ENCODE data around the gene SENP8. TPM values are rescaled to one million over a fixed set of nuclear protein-coding genes. Genes with fewer than 3 reads are reported as not detected.

The SENP8 gene
- total RNA-seq, 2 experiments from 2014 or later: 0.69 to 4.6 TPM

DNA sequence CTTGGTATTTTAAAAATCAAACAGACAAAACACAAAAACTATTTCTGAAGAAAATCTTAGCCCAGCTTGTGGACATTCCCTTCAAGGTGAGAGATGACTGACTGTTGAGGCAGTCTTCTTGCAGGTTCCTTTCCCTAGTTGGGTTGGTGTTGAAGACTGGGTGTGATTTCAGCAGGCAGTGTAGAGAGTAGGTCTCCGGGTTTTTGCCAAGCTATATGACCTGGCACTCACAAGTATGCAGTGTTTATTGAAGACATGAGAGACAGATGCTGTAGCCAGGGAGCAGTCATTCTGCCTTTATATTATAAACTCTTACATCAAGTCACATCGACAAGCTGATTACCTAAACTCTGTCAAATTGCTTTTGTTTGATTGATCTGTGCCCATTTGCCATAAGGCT, 17.5 kb downstream of the SENP8 start:
- CTCF ChIA-PET (ENCODE audit: unreplicated experiment): no interaction called here
- BruUV-seq (replicated peaks): no TSS peak
- Histone ChIP-seq H3K27ac (ENCODE audit: low read depth, low read length, poor library complexity, severe bottlenecking) (no peak overlapping the region), H4K20me1 (ENCODE audit: insufficient read depth, low read length) (no peaks in the 10 kb centered on the region), H3K4me1 (ENCODE audit: insufficient read depth, low read length, poor library complexity, severe bottlenecking) (peaks cover 7% of the 10 kb centered on the region), H3K9me3 (ENCODE audit: low read length) (no peaks in the 10 kb centered on the region), H3K4me3 (ENCODE audit: low read depth, low read length, poor library complexity, severe bottlenecking) (no peak overlapping the region), H3K36me3 (ENCODE audit: insufficient read depth, low read length) (no peaks in the 10 kb centered on the region), H3K9me2 (ENCODE audit: insufficient read depth, low read length) (no peaks in the 10 kb centered on the region), H3K79me2 (ENCODE audit: insufficient read depth, low read depth, low read length) (no peaks in the 10 kb centered on the region), H2AFZ (ENCODE audit: low read length) (no peak overlapping the region), H3K4me2 (ENCODE audit: low read length) (no peak overlapping the region)
- no peak for TF ChIP-seq EZH2phosphoT487 (IDR thresholded peaks at IDR 0.05; ENCODE audit: borderline replicate concordance, low read depth, low read length)
- TF ChIP-seq, protein P1, sequence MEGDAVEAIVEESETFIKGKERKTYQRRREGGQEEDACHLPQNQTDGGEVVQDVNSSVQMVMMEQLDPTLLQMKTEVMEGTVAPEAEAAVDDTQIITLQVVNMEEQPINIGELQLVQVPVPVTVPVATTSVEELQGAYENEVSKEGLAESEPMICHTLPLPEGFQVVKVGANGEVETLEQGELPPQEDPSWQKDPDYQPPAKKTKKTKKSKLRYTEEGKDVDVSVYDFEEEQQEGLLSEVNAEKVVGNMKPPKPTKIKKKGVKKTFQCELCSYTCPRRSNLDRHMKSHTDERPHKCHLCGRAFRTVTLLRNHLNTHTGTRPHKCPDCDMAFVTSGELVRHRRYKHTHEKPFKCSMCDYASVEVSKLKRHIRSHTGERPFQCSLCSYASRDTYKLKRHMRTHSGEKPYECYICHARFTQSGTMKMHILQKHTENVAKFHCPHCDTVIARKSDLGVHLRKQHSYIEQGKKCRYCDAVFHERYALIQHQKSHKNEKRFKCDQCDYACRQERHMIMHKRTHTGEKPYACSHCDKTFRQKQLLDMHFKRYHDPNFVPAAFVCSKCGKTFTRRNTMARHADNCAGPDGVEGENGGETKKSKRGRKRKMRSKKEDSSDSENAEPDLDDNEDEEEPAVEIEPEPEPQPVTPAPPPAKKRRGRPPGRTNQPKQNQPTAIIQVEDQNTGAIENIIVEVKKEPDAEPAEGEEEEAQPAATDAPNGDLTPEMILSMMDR (conservative IDR thresholded peaks at IDR 0.05; ENCODE audit: low read length): no peak
- POLR2A ChIA-PET: no interaction called here
- no peak for DNase-seq (ENCODE audit: low spot score)
- intact Hi-C loops (cut with micrococcal nuclease; ENCODE audit: unreplicated experiment): no loop called here

DNA sequence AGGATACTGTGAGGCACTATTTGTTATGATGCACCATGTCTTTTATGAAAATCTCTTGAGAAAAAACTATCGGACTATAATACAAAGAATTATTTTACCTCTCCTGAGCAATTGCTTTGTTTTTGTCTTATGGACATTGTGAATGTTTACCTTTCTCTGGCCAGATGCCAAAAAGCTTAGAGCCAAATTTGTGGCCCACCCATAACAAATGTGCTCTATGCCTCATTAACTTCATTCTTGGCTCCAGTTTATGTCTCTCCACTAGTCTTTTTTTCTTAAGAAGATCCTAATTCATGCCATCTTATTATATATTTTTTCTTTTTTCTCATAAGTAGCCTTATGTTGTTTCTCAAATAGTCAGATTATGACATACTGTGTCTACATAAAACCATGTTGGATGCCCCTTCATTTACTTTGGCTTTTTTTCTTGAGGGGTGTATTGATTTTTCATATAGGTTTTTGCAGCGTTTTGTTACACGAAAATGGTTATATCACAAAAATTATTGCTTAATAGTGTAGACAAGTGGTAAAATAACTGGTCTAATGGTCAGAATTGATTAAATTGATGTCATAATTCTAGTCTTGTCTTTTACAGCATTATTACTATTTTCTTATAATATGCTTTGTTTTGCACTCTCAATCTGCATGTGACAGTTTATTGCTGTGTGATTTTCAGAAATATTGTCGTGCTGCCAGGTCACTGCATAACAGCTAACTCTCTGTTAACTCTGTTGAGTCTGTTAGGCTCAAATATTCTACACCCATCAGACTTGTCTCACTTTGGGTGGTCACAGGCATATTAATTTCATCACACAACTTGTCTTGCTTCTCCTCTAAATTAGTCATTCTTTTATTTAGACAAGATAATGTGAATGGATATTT, 18.2 kb downstream of the SENP8 start:
- H3K9me3 ChIP-seq (ENCODE audit: low read length): no peaks in the 10 kb centered on the region
- no peaks in the 10 kb centered on the region for H4K20me1 ChIP-seq (ENCODE audit: insufficient read depth, low read length)
- H3K36me3 ChIP-seq (ENCODE audit: insufficient read depth, low read length): no peaks in the 10 kb centered on the region
- intact Hi-C loops (cut with micrococcal nuclease; ENCODE audit: unreplicated experiment): no loop called here
- no TSS peak for BruUV-seq (replicated peaks)
- H3K4me2 ChIP-seq (ENCODE audit: low read length): no peak overlapping the region
- H3K4me3 ChIP-seq (ENCODE audit: low read depth, low read length, poor library complexity, severe bottlenecking): no peak overlapping the region
- POLR2A ChIA-PET: interaction anchor here (0.5 to 0.9 kb wide), 2 partner anchors 9 to 12 kb away, joined by 3 to 4 read pairs; no protein-coding TSS in a partner anchor
- H2AFZ ChIP-seq (ENCODE audit: low read length): no peak overlapping the region
- CTCF ChIA-PET (ENCODE audit: unreplicated experiment): no interaction called here
- H3K9me2 ChIP-seq (ENCODE audit: insufficient read depth, low read length): no peaks in the 10 kb centered on the region
- H3K27ac ChIP-seq (ENCODE audit: low read depth, low read length, poor library complexity, severe bottlenecking): no peak overlapping the region
- no peaks in the 10 kb centered on the region for H3K79me2 ChIP-seq (ENCODE audit: insufficient read depth, low read depth, low read length)
- TF ChIP-seq EZH2phosphoT487 (IDR thresholded peaks at IDR 0.05; ENCODE audit: borderline replicate concordance, low read depth, low read length): no peak
- TF ChIP-seq, protein P1 (conservative IDR thresholded peaks at IDR 0.05; ENCODE audit: low read length): no peak
- DNase-seq (ENCODE audit: low spot score): no peak
- H3K4me1 ChIP-seq (ENCODE audit: insufficient read depth, low read length, poor library complexity, severe bottlenecking): peaks cover 14% of the 10 kb centered on the region

DNA sequence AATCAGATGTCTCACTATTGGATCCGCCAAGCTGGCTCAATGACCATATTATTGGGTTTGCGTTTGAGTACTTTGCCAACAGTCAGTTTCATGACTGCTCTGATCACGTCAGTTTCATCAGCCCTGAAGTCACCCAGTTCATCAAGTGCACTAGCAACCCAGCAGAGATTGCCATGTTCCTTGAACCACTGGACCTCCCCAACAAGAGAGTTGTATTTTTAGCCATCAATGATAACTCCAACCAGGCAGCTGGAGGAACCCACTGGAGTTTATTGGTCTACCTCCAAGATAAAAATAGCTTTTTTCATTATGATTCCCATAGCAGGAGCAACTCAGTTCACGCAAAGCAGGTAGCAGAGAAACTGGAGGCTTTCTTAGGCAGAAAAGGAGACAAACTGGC, 21.5 kb downstream of the SENP8 start:
- DNase-seq (ENCODE audit: low spot score): no peak
- Histone ChIP-seq H3K4me3 (ENCODE audit: low read depth, low read length, poor library complexity, severe bottlenecking) (no peak overlapping the region), H2AFZ (ENCODE audit: low read length) (no peak overlapping the region), H3K9me3 (ENCODE audit: low read length) (no peaks in the 10 kb centered on the region), H3K4me1 (ENCODE audit: insufficient read depth, low read length, poor library complexity, severe bottlenecking) (peaks cover 12% of the 10 kb centered on the region), H3K9me2 (ENCODE audit: insufficient read depth, low read length) (no peaks in the 10 kb centered on the region), H3K36me3 (ENCODE audit: insufficient read depth, low read length) (no peaks in the 10 kb centered on the region), H3K27ac (ENCODE audit: low read depth, low read length, poor library complexity, severe bottlenecking) (no peak overlapping the region), H4K20me1 (ENCODE audit: insufficient read depth, low read length) (no peaks in the 10 kb centered on the region), H3K79me2 (ENCODE audit: insufficient read depth, low read depth, low read length) (no peaks in the 10 kb centered on the region), H3K4me2 (ENCODE audit: low read length) (no peak overlapping the region)
- BruUV-seq (replicated peaks): no TSS peak
- TF ChIP-seq, protein P1 (conservative IDR thresholded peaks at IDR 0.05; ENCODE audit: low read length): no peak
- TF ChIP-seq EZH2phosphoT487 (IDR thresholded peaks at IDR 0.05; ENCODE audit: borderline replicate concordance, low read depth, low read length): no peak
- intact Hi-C loops (cut with micrococcal nuclease; ENCODE audit: unreplicated experiment): loop anchor here (5.0 kb wide), 1 partner anchor 97 kb away; no protein-coding TSS in a partner anchor
- CTCF ChIA-PET (ENCODE audit: unreplicated experiment): no interaction called here
- POLR2A ChIA-PET: interaction anchor here (1.2 to 1.6 kb wide), 2 partner anchors 9 to 23 kb away, joined by 3 to 7 read pairs; no protein-coding TSS in a partner anchor
